Neural progenitor cell (in vitro differentiated cells): ENCODE results near the gene NEMP1.

Experiments
- CTCF ChIP-seq: fragments of 200-600 bp; sonication (generic); IDR thresholded peaks from 2 replicates; pipeline ENCODE4 v1.5.1; 2017; ENCODE audit warnings: antibody characterized with exemption, mild to moderate bottlenecking
- EZH2 ChIP-seq: fragments of 200-600 bp; sonication (generic); IDR thresholded peaks from 2 replicates; pipeline ENCODE4 v1.6.1; 2017; ENCODE audit warnings: antibody characterized with exemption, mild to moderate bottlenecking, moderate library complexity
- EZH2phosphoT487 ChIP-seq: fragments of 200-600 bp; sonication (generic); IDR thresholded peaks from 2 replicates; pipeline ENCODE4 v1.6.1; 2017; ENCODE audit warnings: antibody characterized with exemption

GRCh38 chr12:57112492-57113294 is 34.1 kb upstream of the NEMP1 start:
- TF ChIP-seq EZH2phosphoT487 (no peak), CTCF (peak; percentile 89), EZH2 (no peak)
